ENCODE data around the gene HPS4.

HPS4 gene

GRCh38 chr22:26463101-26463661 is 20.4 kb downstream of the HPS4 start:
- H3K4me3 ChIP-seq (ENCODE audit: low read length): no peak overlapping the region
- no peaks in the 10 kb centered on the region for H3K27me3 ChIP-seq (ENCODE audit: control insufficient read depth, low read length)
- H3K9me2 ChIP-seq (replicated peaks; ENCODE audit: control insufficient read depth, low read length): no peaks in the 10 kb centered on the region
- no peak overlapping the region for H3K4me2 ChIP-seq (ENCODE audit: low read length)
- H3K9me3 ChIP-seq (ENCODE audit: control insufficient read depth, insufficient read depth, low read length): no peaks in the 10 kb centered on the region
- H3F3A ChIP-seq (ENCODE audit: control insufficient read depth, insufficient read depth): no peaks in the 10 kb centered on the region
- H3K4me1 ChIP-seq (ENCODE audit: control insufficient read depth, low read length): no peaks in the 10 kb centered on the region
- TF ChIP-seq CTCF (IDR thresholded peaks at IDR 0.05; ENCODE audit: low read depth, low read length, poor library complexity, severe bottlenecking) (no peak), EZH2phosphoT487 (IDR thresholded peaks at IDR 0.05; ENCODE audit: borderline replicate concordance, low read length) (no peak)
- H3K36me3 ChIP-seq (ENCODE audit: control insufficient read depth, low read length): peaks cover 95% of the 10 kb centered on the region
- H3K27ac ChIP-seq (ENCODE audit: low read depth, low read length): no peak overlapping the region
- peaks cover 9% of the 10 kb centered on the region for H4K20me1 ChIP-seq (ENCODE audit: control insufficient read depth, insufficient read depth, low read depth, low read length)
- H3K79me2 ChIP-seq (ENCODE audit: control insufficient read depth, low read length): peaks cover 87% of the 10 kb centered on the region

- Histone ChIP-seq H3K27ac (ENCODE audit: low read depth, low read length) (no peak overlapping the region), H4K20me1 (ENCODE audit: control insufficient read depth, insufficient read depth, low read depth, low read length) (peaks cover 9% of the 10 kb centered on the region), H3K4me1 (ENCODE audit: control insufficient read depth, low read length) (no peaks in the 10 kb centered on the region), H3K36me3 (ENCODE audit: control insufficient read depth, low read length) (peaks cover 97% of the 10 kb centered on the region), H3K9me3 (ENCODE audit: control insufficient read depth, insufficient read depth, low read length) (no peaks in the 10 kb centered on the region), H3K4me3 (ENCODE audit: low read length) (no peak overlapping the region), H3K79me2 (ENCODE audit: control insufficient read depth, low read length) (peaks cover 93% of the 10 kb centered on the region), H3K9me2 (replicated peaks; ENCODE audit: control insufficient read depth, low read length) (no peaks in the 10 kb centered on the region), H3F3A (ENCODE audit: control insufficient read depth, insufficient read depth) (no peaks in the 10 kb centered on the region), H3K4me2 (ENCODE audit: low read length) (no peak overlapping the region), H3K27me3 (ENCODE audit: control insufficient read depth, low read length) (no peaks in the 10 kb centered on the region)
- TF ChIP-seq EZH2phosphoT487 (IDR thresholded peaks at IDR 0.05; ENCODE audit: borderline replicate concordance, low read length) (no peak), CTCF (IDR thresholded peaks at IDR 0.05; ENCODE audit: low read depth, low read length, poor library complexity, severe bottlenecking) (no peak)
Measured at GRCh38 chr22:26462641-26463040, 20.9 kb downstream of the HPS4 start.

- no peak for TF ChIP-seq EZH2phosphoT487 (IDR thresholded peaks at IDR 0.05; ENCODE audit: borderline replicate concordance, low read length)
- no peak for TF ChIP-seq CTCF (IDR thresholded peaks at IDR 0.05; ENCODE audit: low read depth, low read length, poor library complexity, severe bottlenecking)
- peaks cover 9% of the 10 kb centered on the region for H4K20me1 ChIP-seq (ENCODE audit: control insufficient read depth, insufficient read depth, low read depth, low read length)
- no peaks in the 10 kb centered on the region for H3K9me3 ChIP-seq (ENCODE audit: control insufficient read depth, insufficient read depth, low read length)
- peaks cover 93% of the 10 kb centered on the region for H3K79me2 ChIP-seq (ENCODE audit: control insufficient read depth, low read length)
- H3K4me2 ChIP-seq (ENCODE audit: low read length): no peak overlapping the region
- no peaks in the 10 kb centered on the region for H3K4me1 ChIP-seq (ENCODE audit: control insufficient read depth, low read length)
- peaks cover 97% of the 10 kb centered on the region for H3K36me3 ChIP-seq (ENCODE audit: control insufficient read depth, low read length)
- no peak overlapping the region for H3K4me3 ChIP-seq (ENCODE audit: low read length)
- H3K27ac ChIP-seq (ENCODE audit: low read depth, low read length): no peak overlapping the region
- H3K9me2 ChIP-seq (replicated peaks; ENCODE audit: control insufficient read depth, low read length): no peaks in the 10 kb centered on the region
- H3K27me3 ChIP-seq (ENCODE audit: control insufficient read depth, low read length): no peaks in the 10 kb centered on the region
- H3F3A ChIP-seq (ENCODE audit: control insufficient read depth, insufficient read depth): no peaks in the 10 kb centered on the region
Measured at GRCh38 chr22:26462051-26462450, 21.5 kb downstream of the HPS4 start.
